Measurements from ENCODE around the gene VSX1.

DNA sequence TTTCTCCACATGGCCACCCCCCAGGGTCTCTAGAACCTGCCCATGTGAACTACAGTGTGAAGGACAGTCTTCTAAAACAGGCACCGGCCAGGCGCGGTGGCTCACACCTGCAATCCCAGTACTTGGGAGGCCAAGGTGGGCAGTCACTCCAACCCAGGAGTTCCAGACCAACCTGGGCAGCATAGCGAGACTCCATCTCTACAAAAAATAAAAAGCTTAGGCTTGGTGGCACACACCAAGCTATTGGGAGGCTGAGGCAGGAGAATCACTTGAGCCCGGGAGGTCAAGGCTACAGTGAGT, 37.7 kb downstream of the VSX1 start:
- TF ChIP-seq CTCF (IDR thresholded peaks at IDR 0.05; ENCODE audit: poor library complexity) (no peak), EZH2 (IDR thresholded peaks at IDR 0.05; ENCODE audit: borderline replicate concordance) (no peak), EZH2phosphoT487 (IDR thresholded peaks at IDR 0.05; ENCODE audit: low read depth, severe bottlenecking, unreplicated experiment) (no peak)
